Left ventricle myocardium superior (tissue), 1 donor: Measurements from ENCODE around the gene VSTM1. TPM values are rescaled to one million over a fixed set of nuclear protein-coding genes. Genes with fewer than 3 reads are reported as not detected.
A peak's percentile ranks its signal among the peaks of the same experiment; 100 is the strongest.
"Not testable (repeated sequence)": the region's sequence is repeated elsewhere in the genome, so short reads cannot be mapped to it uniquely, and the experiment has no call there.

ENCODE experiments used
- ATAC-seq: fragments of 200-7000 bp; cut with Tn5 transposase; one replicate; pipeline ENCODE4 v1.9.1; 2020; ENCODE audit warnings: mild to moderate bottlenecking, moderate library complexity
- DNase-seq: peaks from one replicate; pipeline ENCODE4 v3.0.0-alpha.2; 2020
- intact Hi-C: fragments of 100-400 bp; cut with micrococcal nuclease; formaldehyde crosslinking; loops from one replicate; pipeline ENCODE4 v1.11.0; 2022
- total RNA-seq: library from RNA; stranded (reverse); fragmentation: NEBNext Ultra II Directional; extraction: Animal tissue kit (Norgen Biotek cat#: 25700); gene quantifications from one replicate; pipeline ENCODE4 v1.2.1, GENCODE V29; 2021
- donor health status: DM: no; HTN: yes; CAD: no; lungs with severe emphysema.

Gene VSTM1
- total RNA-seq, 1 donor from 2014 or later = not detected

DNA sequence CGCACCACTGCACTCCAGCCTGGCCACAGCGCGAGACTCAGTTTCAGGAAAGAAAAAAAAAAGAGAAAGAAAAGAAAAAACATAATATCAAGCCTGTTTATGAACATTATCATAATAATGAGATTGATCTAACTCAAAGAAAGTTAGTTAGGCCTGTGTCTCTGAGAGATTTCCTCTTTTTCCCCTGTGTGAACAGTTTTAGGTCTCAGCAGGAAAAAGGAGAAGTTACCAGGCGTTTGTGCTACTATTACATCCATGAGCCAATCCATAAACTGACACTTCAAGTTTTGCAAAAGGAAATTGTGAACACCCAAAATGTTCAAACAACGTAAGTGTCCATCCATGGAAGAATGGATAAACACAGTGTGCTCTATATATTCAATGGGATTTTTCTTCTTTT lies 13.6 kb upstream of the VSTM1 start:
- DNase-seq (no peak), ATAC-seq (no peak)
- intact Hi-C loops = no loop called here

GRCh38 chr19:54074851-54075250 lies 11.2 kb upstream of the VSTM1 start:
- DNase-seq = no peak
- intact Hi-C loops = no loop called here
- no peak for ATAC-seq

DNA sequence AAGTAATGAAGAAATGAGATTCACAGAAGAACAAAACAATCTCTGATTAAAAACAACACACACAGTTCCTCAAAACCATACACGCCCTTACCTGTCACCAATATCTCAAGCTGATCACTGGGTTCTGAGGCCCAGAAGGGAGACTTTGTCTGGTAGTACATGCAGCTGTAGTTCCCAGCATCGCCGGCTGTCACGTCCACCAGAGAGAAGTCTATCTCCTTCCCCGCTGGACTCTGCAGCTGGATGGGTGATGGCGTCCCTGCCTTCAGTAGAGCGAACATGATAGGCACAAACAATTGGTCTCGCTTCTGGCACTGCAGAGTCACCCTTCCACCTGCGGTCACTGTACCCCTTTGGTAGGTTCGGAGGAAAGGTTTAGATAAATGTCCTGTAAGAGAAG lies 10.1 kb upstream of the VSTM1 start:
- intact Hi-C loops = no loop called here
- DNase-seq (no peak), ATAC-seq (no peak)

DNA sequence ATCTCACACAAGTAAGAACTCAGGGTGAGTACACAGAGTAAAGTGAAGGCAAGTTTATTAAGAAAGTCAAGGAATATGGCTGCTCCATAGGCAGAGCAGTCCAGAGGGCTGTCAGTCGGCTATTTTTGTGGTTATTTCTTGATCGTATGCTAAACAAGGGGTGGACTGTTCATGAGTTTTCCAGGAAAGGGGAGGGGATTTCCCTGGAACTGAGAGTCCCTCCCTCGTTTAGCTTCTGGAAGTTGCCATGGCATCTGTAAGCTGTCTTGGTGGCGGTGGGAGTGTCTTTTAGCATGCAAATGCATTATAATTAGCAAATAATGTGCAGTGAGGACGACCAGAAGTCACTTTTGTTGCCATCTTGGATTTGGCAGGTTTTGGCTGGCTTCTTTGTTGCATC lies 5.8 kb upstream of the VSTM1 start:
- intact Hi-C loops = no loop called here
- no peak for DNase-seq
- no peak for ATAC-seq

GRCh38 chr19:54062643-54063042 lies 1.1 kb downstream of the VSTM1 start:
- ATAC-seq = no peak
- DNase-seq = peak; percentile 32
- intact Hi-C loops = no loop called here

GRCh38 chr19:54047616-54048015 lies 16.1 kb downstream of the VSTM1 start:
- DNase-seq = no peak
- intact Hi-C loops = no loop called here
- no peak for ATAC-seq

DNA sequence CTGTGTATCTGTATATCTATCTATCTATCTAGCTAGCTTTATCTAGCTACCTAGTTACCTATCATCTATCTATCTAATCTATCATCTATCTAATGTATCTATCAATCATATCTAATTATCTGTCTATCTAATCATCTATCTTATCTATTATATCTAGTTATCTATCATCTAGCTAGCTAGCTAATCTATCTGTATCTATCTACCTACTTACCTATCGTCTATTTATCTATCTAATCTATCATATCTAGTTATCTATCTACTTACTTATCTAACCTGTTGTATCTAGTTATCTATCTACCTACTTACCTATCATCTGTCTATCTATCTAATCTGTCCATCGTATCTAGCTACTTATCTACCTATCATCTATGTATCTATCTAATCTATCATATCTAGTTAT lies 17.9 kb downstream of the VSTM1 start:
- ATAC-seq (no peak), DNase-seq (no peak)
- intact Hi-C loops = no loop called here

- DNase-seq (no peak), ATAC-seq (no peak)
- intact Hi-C loops = no loop called here
Measured at GRCh38 chr19:54042989-54043388, 20.7 kb downstream of the VSTM1 start.

- intact Hi-C loops = no loop called here
- no peak for ATAC-seq
- DNase-seq = no peak
Measured at GRCh38 chr19:54041969-54042606, 21.6 kb downstream of the VSTM1 start.

DNA sequence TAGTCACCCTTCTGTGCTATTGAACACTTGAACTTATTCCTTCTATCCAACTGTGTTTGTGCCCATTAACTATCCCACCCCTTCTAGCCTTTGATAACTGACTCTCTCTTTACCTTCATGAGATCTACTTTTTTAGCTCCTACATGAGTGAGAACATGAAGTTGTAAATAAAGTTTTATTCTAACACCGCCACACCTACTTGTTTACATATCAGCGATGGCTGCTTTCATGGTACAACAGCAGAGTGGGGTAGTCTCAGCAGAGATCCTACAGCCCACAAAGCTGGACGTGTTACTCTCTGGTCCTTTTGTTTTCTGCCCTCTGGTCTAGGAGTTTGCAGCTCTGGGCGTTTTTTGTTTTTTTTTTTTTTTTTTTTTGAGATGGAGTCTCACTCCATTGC lies 23.7 kb downstream of the VSTM1 start:
- no peak for ATAC-seq
- DNase-seq = no peak
- intact Hi-C loops = no loop called here

DNA sequence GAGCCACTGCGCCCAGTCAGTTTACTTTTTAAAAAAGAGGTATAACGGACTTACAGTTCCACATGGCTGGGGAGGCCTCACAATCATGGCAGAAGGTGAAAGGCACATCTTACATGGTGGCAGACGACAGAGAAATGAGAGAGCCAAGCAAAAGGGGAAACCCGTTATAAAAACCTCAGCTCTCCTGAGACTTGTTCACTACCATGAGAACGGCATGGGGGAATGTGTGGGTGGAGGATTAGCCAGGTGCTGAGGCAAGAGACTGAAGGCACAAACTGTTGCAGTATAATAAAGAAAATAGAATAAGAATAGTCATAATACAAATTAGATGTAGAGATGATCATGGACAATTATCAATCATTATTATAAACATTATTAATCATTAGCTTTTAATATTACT lies 27.2 kb downstream of the VSTM1 start:
- intact Hi-C loops, ATAC-seq, DNase-seq: not testable (repeated sequence)

DNA sequence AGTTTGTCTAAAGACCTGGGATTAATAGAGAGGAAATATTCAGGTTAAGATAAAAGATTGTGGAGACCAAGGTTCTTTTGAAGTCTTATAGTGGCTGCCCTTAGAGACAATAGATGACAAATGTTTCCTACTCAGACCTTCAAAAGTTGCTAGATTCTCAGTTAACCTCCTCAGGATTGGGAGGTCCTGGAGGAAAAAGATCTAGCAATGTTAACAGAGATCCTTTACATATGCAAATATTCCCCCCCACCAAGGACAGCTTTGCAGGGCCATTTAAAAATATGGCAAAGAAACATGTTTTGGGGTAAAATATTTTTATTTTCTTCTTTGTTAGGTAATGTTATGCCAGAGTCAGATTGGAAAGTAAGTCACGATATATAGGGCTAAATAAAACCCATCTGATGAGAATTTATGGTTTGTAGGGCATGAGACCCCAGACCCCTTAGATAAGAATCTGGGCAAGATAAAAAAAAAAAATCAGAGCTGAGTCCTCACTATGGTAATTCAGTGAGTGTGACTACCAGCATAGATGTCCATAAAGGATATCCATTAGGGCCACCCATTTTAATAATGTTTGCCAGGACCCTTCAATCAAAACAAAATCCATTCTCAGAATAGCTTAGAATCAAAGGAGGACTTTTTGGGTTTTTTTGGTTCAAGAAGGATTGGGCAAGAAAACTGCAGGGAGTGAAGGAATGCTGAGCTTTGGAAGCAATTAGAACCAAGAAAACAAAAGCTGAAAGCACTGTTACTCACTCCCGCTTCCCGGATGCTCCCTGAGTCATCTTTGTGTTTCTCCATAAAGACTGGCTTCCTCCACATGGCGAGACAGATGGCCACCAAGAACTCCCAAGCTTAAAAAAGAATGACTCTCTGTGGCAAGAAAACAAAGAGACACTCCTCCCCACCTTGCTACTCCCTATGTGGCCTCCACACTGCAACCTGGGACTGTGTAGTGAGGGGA lies 28.2 kb downstream of the VSTM1 start:
- intact Hi-C loops = no loop called here
- no peak for DNase-seq
- ATAC-seq = no peak

- DNase-seq (no peak), ATAC-seq (no peak)
- intact Hi-C loops = no loop called here
Measured at GRCh38 chr19:54030895-54031586, 32.7 kb downstream of the VSTM1 start.

- DNase-seq (peak; percentile 38), ATAC-seq (no peak)
- intact Hi-C loops = loop anchor here (10.0 kb wide), 2 partner anchors 115 to 185 kb away; no protein-coding TSS in a partner anchor
Measured at GRCh38 chr19:54029930-54030490, 33.7 kb downstream of the VSTM1 start.

GRCh38 chr19:54029301-54029700 lies 34.4 kb downstream of the VSTM1 start:
- DNase-seq (no peak), ATAC-seq (no peak)
- intact Hi-C loops = loop anchor here (10.0 kb wide), 2 partner anchors 114 to 184 kb away; no protein-coding TSS in a partner anchor

- ATAC-seq (no peak), DNase-seq (no peak)
- intact Hi-C loops = loop anchor here (10.0 kb wide), 2 partner anchors 112 to 182 kb away; no protein-coding TSS in a partner anchor
Measured at GRCh38 chr19:54026656-54027055, 37.0 kb downstream of the VSTM1 start.

DNA sequence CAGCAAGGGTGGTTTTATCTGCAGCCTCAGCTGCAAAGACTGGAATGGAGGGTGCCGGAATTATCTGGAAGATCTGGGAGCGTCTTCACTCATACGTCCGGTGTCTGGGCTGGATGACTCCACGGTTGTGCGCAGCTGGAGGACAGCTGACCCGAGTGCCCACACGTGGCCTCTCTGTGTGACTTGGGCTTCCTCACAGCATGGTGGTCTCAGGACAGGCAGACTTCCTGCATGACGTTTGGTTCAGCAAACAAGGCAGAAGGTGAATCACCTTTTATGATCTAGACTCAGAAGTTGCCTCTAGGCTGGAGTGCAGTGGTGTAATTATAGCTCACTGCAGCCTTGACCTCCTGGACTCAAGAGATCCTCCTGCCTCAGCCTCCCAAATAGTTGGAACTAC lies 39.0 kb downstream of the VSTM1 start:
- DNase-seq = no peak
- no peak for ATAC-seq
- intact Hi-C loops = loop anchor here (10.0 kb wide), 2 partner anchors 110 to 180 kb away; no protein-coding TSS in a partner anchor

- intact Hi-C loops = loop anchor here (10.0 kb wide), 2 partner anchors 108 to 178 kb away; no protein-coding TSS in a partner anchor
- ATAC-seq (no peak), DNase-seq (no peak)
Measured at GRCh38 chr19:54023191-54023590, 40.5 kb downstream of the VSTM1 start.

DNA sequence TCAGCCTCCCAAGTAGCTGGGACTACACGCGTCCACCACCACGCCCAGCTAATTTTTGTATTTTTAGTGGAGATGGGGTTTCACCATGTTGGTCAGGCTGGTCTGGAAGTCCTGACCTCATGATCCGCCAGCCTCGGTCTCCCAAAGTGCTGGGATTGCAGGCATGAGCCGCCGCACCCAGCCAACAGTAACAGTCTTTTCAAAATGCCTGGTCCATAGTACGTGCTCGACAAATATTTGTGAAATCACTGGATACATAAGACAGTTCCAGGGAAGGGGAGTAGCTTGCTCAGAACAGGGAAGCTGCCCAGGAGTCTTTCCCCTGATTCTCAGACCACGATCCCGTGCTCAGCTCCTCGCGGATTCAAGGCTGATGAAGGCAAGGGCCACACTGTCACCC lies 41.8 kb downstream of the VSTM1 start:
- DNase-seq (no peak), ATAC-seq (no peak)
- intact Hi-C loops = loop anchor here (10.0 kb wide), 2 partner anchors 107 to 177 kb away; no protein-coding TSS in a partner anchor
